Stomach (tissue), 9 donors: Measurements from ENCODE around the gene FMC1. TPM values are rescaled to one million over a fixed set of nuclear protein-coding genes. Genes with fewer than 3 reads are reported as not detected.

ENCODE experiments used
- DNase-seq, 2 donors: peaks; one replicate each; pipeline versions ENCODE4 v3.0.0 to v3.0.0-alpha.2; 2013 to 2019
- H3K27ac ChIP-seq, 5 donors: fragments of 200-600 bp in 4 of 5; sonication (generic) in 4 of 5; one replicate each; pipeline ENCODE4 v1.5.1; 2013 to 2019; ENCODE audit warnings: mild to moderate bottlenecking in 1 of 5, moderate library complexity in 1 of 5
- H3K27me3 ChIP-seq, 3 donors: fragments of 200-600 bp; sonication (generic); one replicate each; pipeline ENCODE4 v1.5.1; 2017 to 2019; ENCODE audit warnings: mixed run types in 1 of 3
- H3K36me3 ChIP-seq, 4 donors: fragments of 200-600 bp; sonication (generic); 1 replicate in 3 of 4; 2 replicates in 1 of 4; pipeline ENCODE4 v1.5.1; 2016 to 2019
- H3K4me1 ChIP-seq, 4 donors: fragments of 200-600 bp; sonication (generic); one replicate each; pipeline ENCODE4 v1.5.1; 2016 to 2019
- H3K4me3 ChIP-seq, 4 donors: fragments of 200-600 bp; sonication (generic) in 3 of 4; one replicate each; pipeline ENCODE4 v1.5.1; 2016 to 2019; ENCODE audit warnings: mild to moderate bottlenecking in 1 of 4
- H3K9me3 ChIP-seq, 4 donors: fragments of 200-600 bp; sonication (generic); one replicate each; pipeline ENCODE4 v1.5.1; 2016 to 2019
- EP300 ChIP-seq: sonication (generic); formaldehyde crosslinking; IDR thresholded peaks from one replicate; pipeline ENCODE4 v1.6.1; 2017; ENCODE audit warnings: antibody characterized with exemption
- POLR2A ChIP-seq, 4 donors: fragments of 450-650 bp; IDR thresholded peaks; one replicate each; pipeline ENCODE4 v1.6.1; 2016; ENCODE audit warnings: antibody characterized with exemption in 4 of 4, control low read depth in 2 of 4, mild to moderate bottlenecking in 1 of 4, moderate library complexity in 1 of 4
- POLR2AphosphoS5 ChIP-seq, 3 donors: sonication (generic); formaldehyde crosslinking; IDR thresholded peaks; one replicate each; pipeline ENCODE4 v1.6.1; 2016; ENCODE audit warnings: antibody characterized with exemption in 3 of 3
- WGBS, 5 donors: extraction: QIAGEN DNeasy Blood & Tissue Kit in 3 of 5; methylation state at CpG; one replicate each; pipeline versions ENCODE4 v1.1.5 to v1.1.7; 2013 to 2018; 5-methylcytosine and 5-hydroxymethylcytosine counted together
- intact Hi-C: fragments of 100-400 bp; cut with DNase I; formaldehyde crosslinking; loops from one replicate; pipeline ENCODE4 v1.15.1; 2023; ENCODE audit warnings: low total_unique reads
- polyA plus RNA-seq, 3 donors: library from polyadenylated mRNA; stranded (reverse); fragments of 200-250 nt; gene quantifications; one replicate each; pipeline ENCODE4 v1.2.3, GENCODE V29; 2013
- total RNA-seq, 5 donors: library from RNA; depleted of rRNA; stranded (reverse); fragments of >200 nt; gene quantifications; one replicate each; pipeline versions ENCODE4 v1.1.0 to v1.2.3, GENCODE V29; 2014 to 2016
- TF ChIP-seq, protein P1 (sequence below), 7 experiments: fragments of 450-650 bp in 4 of 7; fragments of 200-600 bp in 3 of 7; sonication (generic) in 3 of 7; IDR thresholded peaks; one replicate each; pipeline ENCODE4 v1.5.1; 2016 to 2019; ENCODE audit warnings: antibody characterized with exemption in 7 of 7, control low read depth in 2 of 7, mild to moderate bottlenecking in 1 of 7
- donor health status: healthy with polysubstance abuse.
- donor health status: Bipolar disorder and iron deficiency.
- donor health status: healthy.

FMC1 gene
- total and polyA plus RNA-seq, 8 donors: 6.2 to 42.6 (median 13.6) TPM; not detected in 1

DNA sequence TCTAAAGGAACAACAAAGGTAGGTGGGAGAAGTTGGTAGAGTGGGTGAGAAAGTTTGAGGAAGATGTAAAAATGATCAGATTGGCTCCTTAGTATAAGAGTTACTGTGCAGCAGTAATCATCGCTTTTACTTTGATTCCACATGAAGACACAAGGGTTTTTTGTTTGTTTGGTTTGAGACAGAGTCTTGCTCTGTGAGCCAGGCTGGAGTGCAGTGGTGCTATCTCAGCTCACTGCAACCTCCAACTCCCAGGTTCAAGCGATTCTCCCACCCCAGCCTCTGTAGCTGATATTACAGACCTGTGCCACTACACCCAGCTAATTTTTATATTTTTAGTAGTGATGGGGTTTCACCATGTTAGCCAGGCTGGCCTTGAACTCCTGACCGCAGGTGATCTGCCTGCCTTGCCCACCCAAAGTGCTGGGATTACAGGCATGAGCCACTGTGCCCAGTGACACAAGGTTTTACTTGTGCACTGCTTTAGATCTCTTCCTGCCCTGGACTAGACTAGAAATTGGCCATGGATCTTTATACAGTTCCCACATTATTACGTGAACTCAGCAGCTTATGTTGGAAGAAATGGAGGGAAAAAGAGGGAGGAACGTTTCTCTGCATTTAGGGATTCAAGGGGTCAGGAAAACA, 29.3 kb downstream of the FMC1 start:
- DNase-seq: no peak
- Histone ChIP-seq H3K27me3 (no peaks in the 10 kb centered on the region), H3K27ac (no peak overlapping the region), H3K36me3 (peaks cover 0 to 21% (median 9%) of the 10 kb centered on the region in 4 donors), H3K9me3 (no peaks in the 10 kb centered on the region), H3K4me1 (peaks cover 24 to 100% (median 77%) of the 10 kb centered on the region in 4 donors), H3K4me3 (no peak overlapping the region)
- TF ChIP-seq EP300 (no peak), POLR2A (IDR thresholded peaks at IDR 0.05) (no peak), POLR2AphosphoS5 (IDR thresholded peaks at IDR 0.05) (no peak)
- TF ChIP-seq, protein P1, sequence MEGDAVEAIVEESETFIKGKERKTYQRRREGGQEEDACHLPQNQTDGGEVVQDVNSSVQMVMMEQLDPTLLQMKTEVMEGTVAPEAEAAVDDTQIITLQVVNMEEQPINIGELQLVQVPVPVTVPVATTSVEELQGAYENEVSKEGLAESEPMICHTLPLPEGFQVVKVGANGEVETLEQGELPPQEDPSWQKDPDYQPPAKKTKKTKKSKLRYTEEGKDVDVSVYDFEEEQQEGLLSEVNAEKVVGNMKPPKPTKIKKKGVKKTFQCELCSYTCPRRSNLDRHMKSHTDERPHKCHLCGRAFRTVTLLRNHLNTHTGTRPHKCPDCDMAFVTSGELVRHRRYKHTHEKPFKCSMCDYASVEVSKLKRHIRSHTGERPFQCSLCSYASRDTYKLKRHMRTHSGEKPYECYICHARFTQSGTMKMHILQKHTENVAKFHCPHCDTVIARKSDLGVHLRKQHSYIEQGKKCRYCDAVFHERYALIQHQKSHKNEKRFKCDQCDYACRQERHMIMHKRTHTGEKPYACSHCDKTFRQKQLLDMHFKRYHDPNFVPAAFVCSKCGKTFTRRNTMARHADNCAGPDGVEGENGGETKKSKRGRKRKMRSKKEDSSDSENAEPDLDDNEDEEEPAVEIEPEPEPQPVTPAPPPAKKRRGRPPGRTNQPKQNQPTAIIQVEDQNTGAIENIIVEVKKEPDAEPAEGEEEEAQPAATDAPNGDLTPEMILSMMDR (IDR thresholded peaks at IDR 0.05): no peak
- WGBS, 5 donors: 61 to 76% (median 66%) methylated on average over 5 of the region's 5 CpGs
- intact Hi-C loops: no loop called here

GRCh38 chr7:139370943-139371313, 29.8 kb downstream of the FMC1 start:
- TF ChIP-seq POLR2AphosphoS5 (IDR thresholded peaks at IDR 0.05): no peak
- TF ChIP-seq, protein P1 (IDR thresholded peaks at IDR 0.05): no peak
- TF ChIP-seq POLR2A (IDR thresholded peaks at IDR 0.05): no peak
- no peak for TF ChIP-seq EP300
- H3K27ac ChIP-seq: no peak overlapping the region
- WGBS, 5 donors: 75 to 95% (median 94%) methylated on average over 1 of the region's 1 CpG
- H3K27me3 ChIP-seq: no peaks in the 10 kb centered on the region
- no peak for DNase-seq
- peaks cover 0 to 21% (median 11%) of the 10 kb centered on the region in 4 donors for H3K36me3 ChIP-seq
- no peak overlapping the region for H3K4me3 ChIP-seq
- H3K9me3 ChIP-seq: no peaks in the 10 kb centered on the region
- intact Hi-C loops: no loop called here
- peaks cover 24 to 100% (median 76%) of the 10 kb centered on the region in 4 donors for H3K4me1 ChIP-seq

- no peak for DNase-seq
- peaks cover 10 to 42% (median 42%) of the 10 kb centered on the region in 4 donors for H3K36me3 ChIP-seq
- H3K27ac ChIP-seq: no peak overlapping the region
- intact Hi-C loops: no loop called here
- no peaks in the 10 kb centered on the region for H3K9me3 ChIP-seq
- no peaks in the 10 kb centered on the region for H3K27me3 ChIP-seq
- peaks cover 15 to 71% (median 55%) of the 10 kb centered on the region in 4 donors for H3K4me1 ChIP-seq
- 40 to 68% (median 56%) methylated on average over 6 of the region's 6 CpGs for WGBS, 5 donors
- no peak overlapping the region for H3K4me3 ChIP-seq
- TF ChIP-seq, protein P1 (IDR thresholded peaks at IDR 0.05): no peak
- no peak for TF ChIP-seq EP300
- TF ChIP-seq POLR2A (IDR thresholded peaks at IDR 0.05): no peak
- TF ChIP-seq POLR2AphosphoS5 (IDR thresholded peaks at IDR 0.05): no peak
Observed at GRCh38 chr7:139374246-139374645, 33.1 kb downstream of the FMC1 start.

- H3K9me3 ChIP-seq: no peaks in the 10 kb centered on the region
- TF ChIP-seq, protein P1 (IDR thresholded peaks at IDR 0.05): no peak
- no peak for TF ChIP-seq POLR2A (IDR thresholded peaks at IDR 0.05)
- no peak for TF ChIP-seq EP300
- no peak for TF ChIP-seq POLR2AphosphoS5 (IDR thresholded peaks at IDR 0.05)
- H3K27ac ChIP-seq: no peak overlapping the region
- no peak overlapping the region for H3K4me3 ChIP-seq
- intact Hi-C loops: no loop called here
- DNase-seq: no peak
- H3K36me3 ChIP-seq: peaks cover 25 to 97% (median 95%) of the 10 kb centered on the region in 4 donors
- H3K4me1 ChIP-seq: peaks cover 0 to 15% (median 4%) of the 10 kb centered on the region in 4 donors
- no peaks in the 10 kb centered on the region for H3K27me3 ChIP-seq
- WGBS, 5 donors: 85 to 90% (median 88%) methylated on average over 6 of the region's 6 CpGs
Observed at GRCh38 chr7:139382439-139382838, 41.3 kb downstream of the FMC1 start.
